HG03064 (cell line): ENCODE measurements around the gene TBX19.
"Not testable (repeated sequence)": the region's sequence is repeated elsewhere in the genome, so short reads cannot be mapped to it uniquely, and the experiment has no call there.

Source experiments
- ATAC-seq: cut with Tn5 transposase; IDR thresholded peaks from one replicate; pipeline ENCODE4 v1.9.1; 2021; ENCODE audit warnings: low read depth; ENCODE audit not compliant: unreplicated experiment

Gene TBX19

DNA sequence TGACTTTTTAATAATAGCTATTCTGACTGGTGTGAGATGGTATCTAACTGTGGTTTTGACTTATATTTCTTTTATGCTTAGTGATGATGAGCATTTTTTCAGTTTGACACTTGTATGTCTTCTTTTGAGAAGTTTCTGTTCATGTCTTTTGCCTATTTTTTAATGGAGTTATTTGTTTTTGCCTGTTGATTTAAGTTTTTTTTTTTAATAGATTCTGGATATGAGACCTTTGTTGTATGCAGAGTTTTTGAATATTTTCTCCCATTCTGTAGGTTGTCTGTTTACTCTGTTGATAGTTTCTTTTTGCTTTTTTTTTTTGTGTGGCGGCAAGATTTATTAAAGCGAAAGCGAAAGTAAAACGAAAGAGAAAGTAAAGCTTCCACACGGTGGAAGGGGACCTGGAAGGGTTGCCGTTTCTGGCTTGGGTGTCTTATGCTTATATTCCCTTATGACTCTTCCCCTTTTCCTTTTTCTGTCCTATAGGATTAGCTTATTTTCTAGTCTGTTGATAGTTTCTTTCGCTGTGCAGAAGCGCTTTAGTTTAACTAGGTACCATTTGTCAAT lies 67.6 kb downstream of the TBX19 start:
- ATAC-seq, result no peak

DNA sequence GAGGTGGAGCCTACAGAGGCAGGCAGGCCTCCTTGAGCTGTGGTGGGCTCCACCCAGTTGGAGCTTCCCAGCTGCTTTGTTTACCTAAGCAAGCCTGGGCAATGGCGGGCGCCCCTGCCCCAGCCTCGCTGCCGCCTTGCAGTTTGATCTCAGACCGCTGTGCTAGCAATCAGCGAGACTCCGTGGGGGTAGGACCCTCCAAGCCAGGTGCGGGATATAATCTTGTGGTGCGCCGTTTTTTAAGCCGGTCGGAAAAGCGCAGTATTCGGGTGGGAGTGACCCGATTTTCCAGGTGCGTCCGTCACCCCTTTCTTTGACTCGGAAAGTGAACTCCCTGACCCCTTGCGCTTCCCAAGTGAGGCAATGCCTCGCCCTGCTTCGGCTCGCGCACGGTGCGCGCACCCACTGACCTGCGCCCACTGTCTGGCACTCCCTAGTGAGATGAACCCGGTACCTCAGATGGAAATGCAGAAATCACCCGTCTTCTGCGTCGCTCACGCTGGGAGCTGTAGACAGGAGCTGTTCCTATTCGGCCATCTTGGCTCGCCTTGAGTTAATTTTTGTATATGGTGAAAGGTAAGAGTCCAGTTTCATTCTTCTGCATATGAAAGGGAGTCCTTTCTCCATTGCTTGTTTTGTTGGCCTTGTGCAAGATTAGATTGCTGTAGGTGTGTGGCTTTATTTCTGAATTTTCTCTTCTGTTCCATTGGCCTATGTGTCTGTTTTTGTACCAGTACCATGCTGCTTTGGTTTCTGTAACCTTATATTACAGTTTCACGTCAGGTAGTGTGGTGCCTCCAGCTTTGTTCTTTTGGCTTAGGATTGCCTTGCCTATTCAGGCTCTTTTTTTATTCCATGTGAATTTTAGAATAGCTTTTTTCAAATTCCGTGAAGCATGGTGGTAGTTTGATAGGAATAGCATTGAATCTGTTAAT lies 73.9 kb downstream of the TBX19 start:
- not testable (repeated sequence) for ATAC-seq

DNA sequence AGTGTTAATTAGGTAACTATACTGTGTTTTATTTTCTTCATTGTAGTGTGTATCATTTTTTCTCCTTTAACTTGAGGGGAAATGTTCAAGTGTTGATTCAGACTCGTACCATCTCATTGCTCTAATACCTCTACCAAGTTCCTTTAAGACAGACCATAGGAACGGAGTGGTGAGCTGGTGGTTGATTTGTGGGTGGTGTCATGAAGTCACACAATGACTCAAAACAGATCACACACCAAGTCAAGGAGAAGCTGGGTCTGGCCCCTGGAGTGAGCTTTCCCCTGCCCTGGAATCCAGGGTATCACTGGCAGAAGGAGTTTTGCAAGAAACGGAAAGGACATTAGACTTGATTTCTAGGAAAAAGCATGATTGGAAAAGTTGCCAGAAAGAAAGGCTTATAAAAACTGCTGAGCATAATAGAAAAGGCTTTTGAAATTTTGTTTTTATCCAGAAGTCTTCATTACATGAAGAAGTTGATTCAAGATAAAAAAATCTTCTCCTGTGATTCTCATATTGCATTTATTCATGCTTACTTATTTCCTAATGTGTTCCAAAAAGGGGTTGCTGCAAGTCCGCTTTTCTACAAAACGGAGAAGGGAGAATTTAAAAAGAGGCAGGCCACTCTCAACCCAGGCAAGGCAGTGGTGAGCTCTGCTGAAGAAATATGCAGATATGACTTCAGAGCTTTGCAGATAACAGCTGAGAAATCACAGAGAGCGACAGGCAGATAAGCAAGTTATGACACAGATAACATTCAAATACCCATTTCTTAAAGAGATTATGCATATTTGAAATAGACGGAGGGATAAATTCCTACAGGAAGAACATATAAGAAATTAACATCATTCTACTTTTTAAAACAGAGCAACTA lies 79.7 kb downstream of the TBX19 start:
- ATAC-seq, result no peak

DNA sequence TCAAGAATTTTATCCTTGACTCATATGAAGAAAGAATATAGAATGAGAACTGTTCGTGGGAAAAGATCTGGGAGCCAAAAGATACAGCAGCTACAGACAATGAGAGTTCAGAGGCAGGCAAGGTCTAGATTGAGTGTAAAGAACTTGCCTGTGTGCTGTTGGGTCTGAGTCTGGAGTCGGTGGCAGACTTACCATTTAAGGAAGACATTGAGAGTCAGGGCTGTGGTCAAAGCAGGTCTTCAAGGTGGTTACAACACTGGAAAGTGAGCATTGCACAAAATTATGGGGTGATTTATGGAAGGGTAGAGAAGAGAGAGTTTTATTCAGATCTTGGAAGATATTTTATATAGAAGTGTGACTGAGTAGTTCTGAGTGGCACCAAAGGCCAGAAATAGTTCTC lies 80.6 kb downstream of the TBX19 start:
- ATAC-seq, result no peak

DNA sequence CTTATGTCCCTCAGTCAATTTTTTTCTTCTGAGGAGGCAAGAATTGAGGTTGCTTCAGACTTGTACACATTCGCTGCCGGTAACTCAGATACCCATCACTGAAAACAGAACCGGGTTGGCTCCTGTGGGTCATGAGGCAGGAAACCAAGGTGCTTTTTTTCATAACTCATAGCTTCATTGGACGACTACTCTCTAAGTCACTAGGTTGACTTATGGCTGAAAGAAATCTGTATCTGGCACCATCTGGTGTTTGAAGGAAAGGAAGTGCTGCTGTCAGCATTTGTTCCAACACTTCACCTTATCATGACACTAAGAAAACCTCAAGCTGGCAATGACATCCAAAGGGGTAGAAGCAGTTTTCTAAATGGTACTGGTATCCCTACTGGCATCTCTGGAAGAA lies 82.3 kb downstream of the TBX19 start:
- ATAC-seq, result no peak
